ENCODE results near the gene WDR76.
"Not testable (repeated sequence)": the region's sequence is repeated elsewhere in the genome, so short reads cannot be mapped to it uniquely, and the experiment has no call there.

WDR76 gene

GRCh38 chr15:43832485-43832884, 5.7 kb downstream of the WDR76 start:
- H3K9me3 ChIP-seq (ENCODE audit: control insufficient read depth, low read length); H3K23ac ChIP-seq (ENCODE audit: low read length in 2 of 2); H2BK120ac ChIP-seq (ENCODE audit: low read depth, low read length); H4K91ac ChIP-seq (ENCODE audit: low read length); H3K4me3 ChIP-seq (ENCODE audit: insufficient read depth in 1 of 2, low read depth in 1 of 2, low read length in 2 of 2); H3K27me3 ChIP-seq (ENCODE audit: control insufficient read depth in 1 of 2, insufficient read depth in 1 of 2, low read length in 2 of 2); H3K18ac ChIP-seq (ENCODE audit: low read depth in 1 of 2, low read length in 2 of 2); H3K4me2 ChIP-seq (ENCODE audit: low read length, poor library complexity, severe bottlenecking); H3K14ac ChIP-seq (ENCODE audit: low read length in 2 of 2); H2BK15ac ChIP-seq (ENCODE audit: low read depth, poor library complexity, severe bottlenecking); H2BK12ac ChIP-seq (ENCODE audit: low read length in 2 of 2); H3K4ac ChIP-seq (ENCODE audit: low read depth in 1 of 2, low read length in 2 of 2); H3K36me3 ChIP-seq (ENCODE audit: control insufficient read depth in 1 of 2, insufficient read depth in 2 of 2, low read depth in 1 of 2, low read length in 2 of 2); H3K9ac ChIP-seq (ENCODE audit: low read length); H3K27ac ChIP-seq (ENCODE audit: low read length, poor library complexity, severe bottlenecking); H3K4me1 ChIP-seq (ENCODE audit: control insufficient read depth, insufficient read depth, low read depth, low read length); H2AFZ ChIP-seq (ENCODE audit: low read depth, low read length); H2BK5ac ChIP-seq (ENCODE audit: low read depth, low read length, poor library complexity, severe bottlenecking); DNase-seq; H4K8ac ChIP-seq (ENCODE audit: low read length); H2AK5ac ChIP-seq (ENCODE audit: low read length, severe bottlenecking): not testable (repeated sequence)
- 100% methylated on average over 4 of the region's 6 CpGs for WGBS
- H3K79me1 ChIP-seq (replicated peaks; ENCODE audit: low read length, poor library complexity, severe bottlenecking), result peaks cover 11% of the 10 kb centered on the region

GRCh38 chr15:43845421-43845820, 18.6 kb downstream of the WDR76 start:
- Histone ChIP-seq H3K36me3 (ENCODE audit: control insufficient read depth in 1 of 2, insufficient read depth in 2 of 2, low read depth in 1 of 2, low read length in 2 of 2) (peaks cover 0 to 3% of the 10 kb centered on the region in 2 experiments), H2BK12ac (ENCODE audit: low read length in 2 of 2) (no peak overlapping the region), H3K27ac (ENCODE audit: low read length, poor library complexity, severe bottlenecking) (no peak overlapping the region), H2BK5ac (ENCODE audit: low read depth, low read length, poor library complexity, severe bottlenecking) (no peak overlapping the region), H3K4me3 (ENCODE audit: insufficient read depth in 1 of 2, low read depth in 1 of 2, low read length in 2 of 2) (no peak overlapping the region), H3K14ac (ENCODE audit: low read length in 2 of 2) (no peak overlapping the region), H3K23ac (ENCODE audit: low read length in 2 of 2) (no peak overlapping the region), H3K4ac (ENCODE audit: low read depth in 1 of 2, low read length in 2 of 2) (no peak overlapping the region), H2AK5ac (ENCODE audit: low read length, severe bottlenecking) (no peak overlapping the region), H2BK120ac (ENCODE audit: low read depth, low read length) (no peak overlapping the region), H2AFZ (ENCODE audit: low read depth, low read length) (no peak overlapping the region), H3K18ac (ENCODE audit: low read depth in 1 of 2, low read length in 2 of 2) (no peak overlapping the region), H2BK15ac (ENCODE audit: low read depth, poor library complexity, severe bottlenecking) (no peak overlapping the region), H3K4me2 (ENCODE audit: low read length, poor library complexity, severe bottlenecking) (no peak overlapping the region), H3K4me1 (ENCODE audit: control insufficient read depth, insufficient read depth, low read depth, low read length) (no peaks in the 10 kb centered on the region), H3K27me3 (ENCODE audit: control insufficient read depth in 1 of 2, insufficient read depth in 1 of 2, low read length in 2 of 2) (no peaks in the 10 kb centered on the region), H4K8ac (ENCODE audit: low read length) (no peak overlapping the region), H3K79me1 (replicated peaks; ENCODE audit: low read length, poor library complexity, severe bottlenecking) (no peaks in the 10 kb centered on the region), H3K9me3 (ENCODE audit: control insufficient read depth, low read length) (no peaks in the 10 kb centered on the region), H4K91ac (ENCODE audit: low read length) (no peak overlapping the region), H3K9ac (ENCODE audit: low read length) (no peak overlapping the region)
- DNase-seq, result no peak

GRCh38 chr15:43851251-43851650, 24.4 kb downstream of the WDR76 start:
- H3K9me3 ChIP-seq (ENCODE audit: control insufficient read depth, low read length), result no peaks in the 10 kb centered on the region
- no peak overlapping the region for H2BK12ac ChIP-seq (ENCODE audit: low read length in 2 of 2)
- no peak overlapping the region for H2AFZ ChIP-seq (ENCODE audit: low read depth, low read length)
- H3K23ac ChIP-seq (ENCODE audit: low read length in 2 of 2), result no peak overlapping the region
- no peak overlapping the region for H2BK120ac ChIP-seq (ENCODE audit: low read depth, low read length)
- no peak overlapping the region for H3K4me3 ChIP-seq (ENCODE audit: insufficient read depth in 1 of 2, low read depth in 1 of 2, low read length in 2 of 2)
- H3K14ac ChIP-seq (ENCODE audit: low read length in 2 of 2), result no peak overlapping the region
- no peak overlapping the region for H3K18ac ChIP-seq (ENCODE audit: low read depth in 1 of 2, low read length in 2 of 2)
- no peak overlapping the region for H4K91ac ChIP-seq (ENCODE audit: low read length)
- 100% methylated on average over 2 of the region's 3 CpGs for WGBS
- H3K27ac ChIP-seq (ENCODE audit: low read length, poor library complexity, severe bottlenecking), result no peak overlapping the region
- H3K27me3 ChIP-seq (ENCODE audit: control insufficient read depth in 1 of 2, insufficient read depth in 1 of 2, low read length in 2 of 2), result no peaks in the 10 kb centered on the region
- no peak overlapping the region for H3K9ac ChIP-seq (ENCODE audit: low read length)
- H2BK15ac ChIP-seq (ENCODE audit: low read depth, poor library complexity, severe bottlenecking), result no peak overlapping the region
- H3K79me1 ChIP-seq (replicated peaks; ENCODE audit: low read length, poor library complexity, severe bottlenecking), result no peaks in the 10 kb centered on the region
- no peak overlapping the region for H3K4ac ChIP-seq (ENCODE audit: low read depth in 1 of 2, low read length in 2 of 2)
- no peak overlapping the region for H2AK5ac ChIP-seq (ENCODE audit: low read length, severe bottlenecking)
- H3K4me2 ChIP-seq (ENCODE audit: low read length, poor library complexity, severe bottlenecking), result no peak overlapping the region
- DNase-seq, result no peak
- no peaks in the 10 kb centered on the region for H3K4me1 ChIP-seq (ENCODE audit: control insufficient read depth, insufficient read depth, low read depth, low read length)
- no peak overlapping the region for H4K8ac ChIP-seq (ENCODE audit: low read length)
- no peak overlapping the region for H2BK5ac ChIP-seq (ENCODE audit: low read depth, low read length, poor library complexity, severe bottlenecking)
- H3K36me3 ChIP-seq (ENCODE audit: control insufficient read depth in 1 of 2, insufficient read depth in 2 of 2, low read depth in 1 of 2, low read length in 2 of 2), result peaks cover 0 to 6% of the 10 kb centered on the region in 2 experiments

GRCh38 chr15:43852607-43853006, 25.8 kb downstream of the WDR76 start:
- Histone ChIP-seq H2BK5ac (ENCODE audit: low read depth, low read length, poor library complexity, severe bottlenecking) (no peak overlapping the region), H3K23ac (ENCODE audit: low read length in 2 of 2) (no peak overlapping the region), H2BK15ac (ENCODE audit: low read depth, poor library complexity, severe bottlenecking) (no peak overlapping the region), H3K4me2 (ENCODE audit: low read length, poor library complexity, severe bottlenecking) (no peak overlapping the region), H3K79me1 (replicated peaks; ENCODE audit: low read length, poor library complexity, severe bottlenecking) (no peaks in the 10 kb centered on the region), H3K4ac (ENCODE audit: low read depth in 1 of 2, low read length in 2 of 2) (no peak overlapping the region), H3K14ac (ENCODE audit: low read length in 2 of 2) (no peak overlapping the region), H3K36me3 (ENCODE audit: control insufficient read depth in 1 of 2, insufficient read depth in 2 of 2, low read depth in 1 of 2, low read length in 2 of 2) (peaks cover 0 to 11% of the 10 kb centered on the region in 2 experiments), H4K8ac (ENCODE audit: low read length) (no peak overlapping the region), H3K9me3 (ENCODE audit: control insufficient read depth, low read length) (no peaks in the 10 kb centered on the region), H3K27me3 (ENCODE audit: control insufficient read depth in 1 of 2, insufficient read depth in 1 of 2, low read length in 2 of 2) (no peaks in the 10 kb centered on the region), H3K9ac (ENCODE audit: low read length) (no peak overlapping the region), H2BK120ac (ENCODE audit: low read depth, low read length) (no peak overlapping the region), H2BK12ac (ENCODE audit: low read length in 2 of 2) (no peak overlapping the region), H3K27ac (ENCODE audit: low read length, poor library complexity, severe bottlenecking) (no peak overlapping the region), H2AFZ (ENCODE audit: low read depth, low read length) (no peak overlapping the region), H2AK5ac (ENCODE audit: low read length, severe bottlenecking) (no peak overlapping the region), H4K91ac (ENCODE audit: low read length) (no peak overlapping the region), H3K18ac (ENCODE audit: low read depth in 1 of 2, low read length in 2 of 2) (no peak overlapping the region), H3K4me3 (ENCODE audit: insufficient read depth in 1 of 2, low read depth in 1 of 2, low read length in 2 of 2) (no peak overlapping the region), H3K4me1 (ENCODE audit: control insufficient read depth, insufficient read depth, low read depth, low read length) (no peaks in the 10 kb centered on the region)
- WGBS, result 100% methylated on average over 2 of the region's 4 CpGs
- no peak for DNase-seq
